GM18502 (cell line): ENCODE measurements around the gene TNIP2.
A peak's percentile ranks its signal among the peaks of the same experiment; 100 is the strongest.
"Not testable (repeated sequence)": the region's sequence is repeated elsewhere in the genome, so short reads cannot be mapped to it uniquely, and the experiment has no call there.

Experiments
- ATAC-seq: cut with Tn5 transposase; IDR thresholded peaks from one replicate; pipeline ENCODE4 v1.9.1; 2021; ENCODE audit warnings: mild to moderate bottlenecking; ENCODE audit not compliant: unreplicated experiment, poor library complexity

Gene TNIP2

DNA sequence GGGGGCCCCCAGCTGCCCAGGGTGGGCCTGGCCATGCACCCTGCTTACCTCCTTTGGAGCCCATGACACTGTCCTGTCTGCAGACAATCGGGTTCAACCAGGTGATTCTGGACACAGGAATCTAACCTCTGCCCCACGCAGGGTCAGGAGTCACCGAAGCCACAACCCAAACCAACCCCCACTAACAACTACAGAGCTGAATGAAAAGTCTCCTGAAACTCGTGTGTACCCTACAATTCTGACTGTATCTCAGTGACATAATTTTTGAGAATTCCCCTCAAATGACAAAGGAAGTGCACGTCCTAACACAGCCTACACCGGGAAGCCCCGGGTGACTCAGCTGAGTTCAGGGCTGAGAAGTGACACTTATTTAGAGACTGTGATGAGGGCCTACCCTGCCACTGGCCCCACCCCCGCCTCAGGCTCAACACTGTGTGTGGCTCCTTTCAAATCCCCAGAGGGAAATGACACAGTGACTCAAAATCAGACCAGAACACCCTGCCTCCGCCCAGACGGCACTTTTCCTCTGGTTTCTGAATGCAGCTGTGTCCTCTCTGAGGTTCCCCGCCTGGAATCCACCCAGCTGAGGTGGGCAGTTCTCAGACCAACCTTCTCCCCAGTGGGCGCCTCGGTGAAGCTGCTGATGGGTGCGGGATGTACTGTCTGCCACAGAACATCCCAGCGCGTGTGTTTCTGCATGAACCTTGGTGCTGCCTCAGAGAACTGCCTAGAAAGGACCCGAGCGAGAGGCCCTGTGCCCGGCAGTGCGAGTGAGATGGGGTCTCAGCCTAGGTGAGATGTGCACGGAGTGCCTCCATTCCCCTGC, 9.9 kb downstream of the TNIP2 start:
- ATAC-seq, result peak; percentile 93

DNA sequence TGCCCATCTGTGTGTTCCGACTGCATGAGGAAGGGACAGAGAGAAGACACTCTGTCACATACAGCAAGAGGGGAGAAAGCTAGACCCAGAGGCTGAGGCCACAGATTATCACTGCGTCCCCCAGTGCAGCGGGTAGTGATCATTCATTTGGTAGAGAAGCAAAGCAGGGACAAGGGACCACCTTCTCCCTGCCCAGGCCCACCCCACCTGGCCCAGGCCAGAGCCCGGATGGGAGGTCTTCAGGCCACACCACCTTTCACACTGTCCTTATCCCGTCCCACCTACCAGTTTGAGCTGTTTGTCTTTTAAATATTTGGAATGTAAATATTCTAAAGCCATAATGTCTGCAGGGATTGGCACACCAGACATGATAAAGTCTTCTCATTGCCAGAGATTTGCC, 10.6 kb downstream of the TNIP2 start:
- ATAC-seq, result no peak

DNA sequence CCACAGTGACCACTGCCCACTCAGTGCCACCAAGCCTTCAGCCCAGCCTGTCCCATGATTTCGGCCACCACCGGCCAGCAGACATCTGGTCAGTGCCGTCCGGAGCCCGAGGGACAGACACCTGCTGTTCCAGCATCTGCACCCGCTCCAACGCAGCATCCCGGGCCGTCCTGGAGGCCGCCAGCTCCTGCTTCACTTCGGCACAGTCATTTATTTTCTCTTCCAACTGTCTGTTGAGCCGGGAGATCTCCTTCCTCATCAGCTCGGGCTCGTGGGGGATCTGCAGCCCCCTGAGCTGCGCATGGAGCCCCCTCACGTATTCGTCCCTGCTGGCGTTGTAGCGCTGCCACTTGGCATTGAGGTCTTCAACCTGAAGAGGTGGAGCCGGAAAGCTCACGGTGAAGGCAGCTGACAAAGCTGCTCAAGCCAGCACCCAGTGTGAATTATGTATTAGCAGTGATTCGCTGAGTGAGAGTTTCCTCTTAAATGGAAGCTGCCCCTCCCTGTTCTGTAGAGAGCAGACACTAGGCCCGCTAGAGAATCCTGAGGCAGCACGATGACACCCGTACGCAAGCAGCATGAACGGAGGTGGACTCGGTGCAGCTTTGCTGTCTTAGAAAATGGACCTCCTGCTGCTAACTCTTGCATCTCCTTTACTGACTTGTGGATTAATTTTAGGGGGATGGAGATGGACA, 11.4 kb downstream of the TNIP2 start:
- no peak for ATAC-seq

DNA sequence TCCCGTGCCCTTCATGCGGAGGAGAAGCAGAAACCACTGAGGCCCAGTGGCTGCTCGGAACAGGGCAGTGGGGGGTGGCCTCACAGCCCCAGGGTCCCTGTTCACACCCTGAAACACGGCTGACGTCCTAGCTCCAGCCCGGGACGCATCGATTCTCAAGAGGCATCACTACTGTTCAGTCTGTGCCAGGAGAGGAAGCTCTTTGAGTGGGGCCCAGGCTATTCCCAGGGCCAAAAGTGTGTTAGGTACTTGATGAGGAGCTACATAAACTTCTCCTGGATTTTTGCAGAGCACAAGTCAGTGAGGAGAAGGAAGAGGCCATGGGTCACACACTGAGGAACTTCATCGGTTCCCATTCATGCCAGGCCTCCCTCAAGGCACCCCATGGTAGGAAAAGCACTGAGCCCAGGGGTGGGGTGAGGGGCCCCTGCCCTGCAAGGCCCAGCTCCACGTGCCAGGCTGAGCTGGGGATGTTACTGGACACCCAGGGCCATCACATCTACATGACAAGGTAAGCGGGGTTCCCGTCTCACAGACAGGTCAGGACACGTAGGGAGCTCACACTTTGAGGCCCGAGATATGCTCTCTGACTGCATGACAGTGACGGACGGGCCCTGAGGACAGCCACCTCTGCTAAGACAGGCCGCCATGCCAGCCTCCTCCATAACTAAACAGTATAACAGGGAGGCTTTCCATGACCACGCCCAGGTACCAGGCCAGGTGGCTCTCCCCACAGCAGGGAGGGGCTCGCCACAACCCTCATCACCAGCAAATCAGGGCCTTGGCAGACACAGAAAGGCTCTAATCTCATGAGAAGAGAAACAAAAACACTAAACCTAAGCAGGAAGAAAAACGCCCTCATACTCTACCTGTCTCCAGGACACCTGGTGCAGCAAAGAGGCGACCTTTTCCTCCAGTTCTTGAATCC, 12.4 kb downstream of the TNIP2 start:
- no peak for ATAC-seq

DNA sequence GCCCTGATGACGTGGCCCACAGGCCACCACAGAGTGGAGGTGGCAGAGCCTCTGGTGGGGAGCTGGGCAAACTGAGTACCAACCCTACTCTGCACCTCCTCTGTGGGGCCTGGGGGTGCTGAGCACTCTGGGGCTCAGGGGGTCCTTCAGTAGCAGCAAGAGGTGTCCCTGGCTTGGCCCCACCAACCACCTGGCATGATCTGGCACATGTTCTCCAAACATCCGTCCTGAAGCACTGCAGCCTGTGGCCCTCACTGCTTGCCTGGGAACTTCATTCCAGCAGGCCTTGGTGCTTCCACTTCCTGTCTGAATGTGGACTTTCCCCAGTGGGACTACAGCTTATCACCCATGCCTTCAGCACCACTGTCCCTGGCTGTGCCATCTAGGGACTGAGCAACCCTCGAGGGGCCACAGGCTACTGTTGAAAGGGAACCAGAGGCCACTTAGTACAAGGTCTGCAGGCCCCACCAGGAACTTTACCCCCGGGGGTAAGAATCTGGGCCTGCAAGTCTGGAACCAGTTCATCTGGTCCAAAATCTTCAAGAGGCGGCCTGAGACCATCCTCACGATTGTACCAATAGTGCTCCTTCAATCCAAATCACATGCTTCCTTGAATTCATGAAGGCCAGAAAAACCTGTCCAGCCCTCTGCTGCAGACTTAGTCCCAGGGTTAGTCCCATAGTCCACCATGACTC, 13.2 kb downstream of the TNIP2 start:
- no peak for ATAC-seq

DNA sequence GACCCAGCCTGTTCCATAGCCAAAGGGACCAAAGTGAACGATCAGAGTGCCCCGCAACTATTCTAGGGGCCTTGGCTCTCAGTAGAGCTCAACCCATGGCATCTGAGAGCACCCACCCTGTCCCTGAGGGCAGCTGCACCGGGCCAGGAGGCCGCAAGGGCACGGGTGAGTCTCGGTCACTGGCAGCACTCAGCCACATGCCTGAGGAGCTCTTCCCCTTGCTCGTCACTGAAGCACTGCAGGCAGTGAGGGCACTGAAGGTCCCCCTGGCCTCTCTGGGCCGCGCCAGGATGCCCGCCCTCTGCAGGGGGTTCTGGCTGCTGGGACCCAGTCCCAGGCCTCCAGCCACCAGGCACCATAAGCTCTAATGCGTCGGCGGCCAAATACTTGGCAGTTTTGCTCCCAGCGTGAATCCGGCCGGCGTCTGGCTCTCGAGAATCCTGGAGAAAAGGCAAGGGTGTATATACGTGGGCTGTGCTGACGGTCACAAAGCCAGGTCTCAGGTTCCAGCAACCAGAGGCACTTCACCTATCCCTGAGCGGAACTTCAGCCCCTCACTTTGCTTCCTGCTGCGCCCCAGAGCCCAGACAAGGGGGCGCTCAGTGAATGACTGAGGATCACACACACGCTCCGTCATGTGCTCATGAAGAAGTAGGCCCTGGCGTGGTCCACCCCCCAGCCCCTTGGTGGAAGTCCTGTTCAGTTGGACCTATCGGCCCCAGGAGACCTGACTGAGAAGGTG, 13.9 kb downstream of the TNIP2 start:
- ATAC-seq, result no peak

DNA sequence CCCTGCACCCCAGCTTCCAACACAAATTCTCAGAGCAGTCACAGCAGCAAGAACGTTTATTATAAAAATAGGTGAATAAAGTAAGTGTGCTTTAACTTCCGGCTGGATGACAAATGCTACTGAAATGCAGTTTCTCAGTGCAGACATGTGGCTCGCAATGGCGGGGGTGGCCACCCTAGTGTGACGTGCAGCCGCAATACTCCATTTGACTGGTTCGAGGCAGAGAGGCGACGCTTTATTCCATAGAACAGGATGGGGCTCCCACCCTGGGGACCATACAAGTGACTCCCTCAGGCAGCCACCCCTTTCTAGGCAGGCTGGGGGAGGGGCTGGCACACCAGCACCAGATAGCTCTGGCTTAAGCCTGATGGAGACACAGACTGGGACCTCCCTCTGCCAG, 14.5 kb downstream of the TNIP2 start:
- ATAC-seq, result no peak

DNA sequence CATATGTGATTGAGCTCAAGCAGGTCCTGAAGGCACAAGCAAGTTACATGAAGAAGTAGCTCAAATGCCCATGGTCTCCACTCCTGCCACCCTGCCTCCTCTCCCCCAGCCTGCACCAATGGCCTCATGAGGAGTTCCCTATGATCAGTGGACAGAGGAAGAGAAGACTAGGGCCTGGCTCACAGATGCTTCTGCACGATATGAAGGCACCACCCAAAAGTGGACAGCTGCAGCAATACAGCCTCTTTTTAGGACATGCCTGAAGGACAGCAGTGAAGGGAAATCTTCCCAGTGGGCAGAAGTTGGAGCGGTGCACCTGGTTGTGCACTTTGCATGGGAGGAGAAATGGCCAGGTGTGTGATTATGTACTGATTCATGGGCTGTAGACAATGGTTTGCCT, 17.8 kb downstream of the TNIP2 start:
- not testable (repeated sequence) for ATAC-seq

DNA sequence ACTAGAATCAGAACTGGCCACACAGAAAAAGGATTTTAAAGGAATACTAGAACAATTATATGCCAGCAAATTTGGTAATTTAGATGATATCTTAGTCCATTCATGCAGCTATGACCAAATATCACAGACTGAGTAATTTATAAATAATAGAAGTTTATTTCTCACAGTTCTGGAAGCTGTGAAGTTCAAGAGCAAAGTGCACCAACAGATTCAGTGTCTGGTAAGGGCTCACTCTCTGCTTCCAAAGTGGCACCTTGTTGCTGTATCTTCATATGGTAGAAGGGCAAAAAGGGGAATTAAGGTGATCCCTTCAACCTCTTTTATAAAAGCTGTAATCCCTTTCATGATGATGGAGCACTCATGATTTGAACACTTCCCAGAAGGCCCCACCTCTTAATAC, 20.3 kb downstream of the TNIP2 start:
- ATAC-seq, result no peak

DNA sequence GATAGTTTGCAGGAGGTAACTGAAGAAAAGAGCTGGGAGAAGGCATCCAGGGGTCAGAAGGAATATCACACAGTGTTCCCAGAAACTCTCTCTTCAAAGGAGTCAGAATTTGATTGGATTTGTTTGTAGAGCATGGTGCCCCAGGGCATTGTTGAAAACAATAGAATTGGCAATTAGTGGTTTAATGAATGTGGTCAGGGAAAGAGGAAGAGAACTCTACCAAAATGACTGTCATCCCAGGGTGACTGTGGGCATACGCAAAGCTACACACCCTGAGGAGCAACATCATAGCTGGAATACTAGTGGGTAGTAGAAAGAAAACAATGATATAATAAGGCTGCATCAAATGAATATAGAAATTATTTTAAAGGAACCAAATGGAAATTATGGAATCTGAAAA, 21.5 kb downstream of the TNIP2 start:
- peak; percentile 43 for ATAC-seq

DNA sequence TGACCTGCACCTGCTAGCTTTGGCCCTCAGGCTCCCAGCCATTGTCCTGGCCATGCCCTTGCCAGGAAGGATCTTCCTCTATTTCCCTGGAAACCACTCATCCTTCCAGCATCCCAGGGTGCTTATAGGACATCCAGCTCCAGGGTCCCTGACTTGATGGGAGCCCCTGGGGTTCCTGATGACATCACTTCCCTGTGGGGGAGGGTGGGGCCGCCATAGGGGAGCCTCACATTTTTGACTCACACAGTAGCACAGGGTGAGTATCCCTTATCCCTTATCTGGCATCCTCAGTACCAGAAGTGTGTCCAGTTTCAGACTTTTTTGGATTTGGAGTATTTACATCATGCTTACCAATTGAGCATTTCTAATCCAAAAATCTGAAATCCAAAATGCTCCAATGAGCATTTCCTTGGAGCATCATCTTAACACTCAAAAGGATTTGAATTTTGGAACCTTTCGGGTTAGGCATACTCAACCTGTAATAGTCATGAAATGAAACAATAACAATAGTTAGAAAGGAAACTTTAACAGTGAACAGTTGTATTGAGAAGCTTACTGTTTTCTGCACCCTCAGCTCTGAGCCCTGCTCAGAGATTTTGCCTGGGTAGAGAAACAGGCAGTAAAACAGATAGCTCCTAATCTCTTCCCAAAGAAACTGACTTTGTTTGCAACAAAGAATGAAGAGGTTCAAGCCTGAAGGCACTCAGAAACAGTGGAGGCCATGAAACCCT, 22.1 kb downstream of the TNIP2 start:
- no peak for ATAC-seq

DNA sequence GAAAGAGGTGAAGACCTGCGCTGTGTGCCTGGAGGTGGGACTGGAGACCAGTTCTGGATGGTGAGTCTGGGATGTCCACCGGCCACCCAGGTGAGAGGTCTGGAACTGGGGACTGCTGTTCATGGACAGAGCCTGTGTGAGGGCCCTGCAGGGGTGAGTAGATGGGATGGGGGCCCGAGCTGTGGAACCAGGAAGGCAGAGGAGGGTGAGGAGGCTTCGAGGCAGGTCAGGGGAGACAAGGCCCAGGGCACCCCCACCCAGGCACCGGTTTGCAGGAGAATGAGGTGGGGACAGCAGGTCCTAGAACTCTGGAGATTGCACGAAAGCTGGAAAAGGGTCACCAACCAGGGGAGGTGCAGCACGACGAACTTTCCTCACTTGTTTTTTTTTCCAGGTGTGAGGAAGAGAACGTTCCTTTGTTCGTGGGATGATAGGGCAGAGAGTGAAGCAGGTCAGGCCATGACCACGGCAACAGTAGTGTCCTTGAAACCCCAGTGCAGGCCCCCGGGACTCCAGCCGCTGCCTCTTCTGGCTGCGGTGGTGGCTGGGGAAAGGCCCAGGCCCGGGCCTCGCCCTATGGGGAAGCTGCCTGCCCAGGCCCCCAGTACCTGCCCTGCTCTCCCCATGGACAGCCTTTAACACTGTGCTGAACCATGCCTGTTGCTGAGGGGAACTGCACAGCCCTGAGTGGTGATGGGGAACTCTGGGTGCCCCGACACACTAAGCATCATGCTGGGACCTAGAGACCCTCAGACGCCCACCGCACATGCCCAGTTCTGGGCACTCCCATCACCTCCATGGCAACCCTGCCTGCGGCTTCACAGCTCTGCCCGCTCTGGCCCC, 22.9 kb downstream of the TNIP2 start:
- no peak for ATAC-seq

DNA sequence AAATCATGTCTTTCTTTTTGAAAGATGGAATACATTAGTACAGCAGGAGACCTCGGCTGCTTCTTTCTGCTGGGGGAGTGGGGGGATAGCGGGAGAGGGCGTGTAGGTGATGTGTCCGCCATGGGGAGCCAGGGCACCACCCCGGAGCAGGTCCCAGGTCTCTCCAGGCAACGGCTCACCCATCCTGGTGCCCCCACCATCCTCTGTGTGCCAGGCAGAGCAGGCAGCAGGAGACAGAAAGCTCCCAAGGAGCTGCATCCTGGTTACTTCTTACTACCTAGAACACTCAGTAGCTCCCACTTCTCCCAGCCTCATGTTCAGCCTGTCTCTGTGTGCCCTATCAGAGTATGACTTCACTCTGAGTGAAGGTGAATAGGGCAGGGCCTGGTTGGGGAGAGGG, 23.6 kb downstream of the TNIP2 start:
- ATAC-seq, result no peak

DNA sequence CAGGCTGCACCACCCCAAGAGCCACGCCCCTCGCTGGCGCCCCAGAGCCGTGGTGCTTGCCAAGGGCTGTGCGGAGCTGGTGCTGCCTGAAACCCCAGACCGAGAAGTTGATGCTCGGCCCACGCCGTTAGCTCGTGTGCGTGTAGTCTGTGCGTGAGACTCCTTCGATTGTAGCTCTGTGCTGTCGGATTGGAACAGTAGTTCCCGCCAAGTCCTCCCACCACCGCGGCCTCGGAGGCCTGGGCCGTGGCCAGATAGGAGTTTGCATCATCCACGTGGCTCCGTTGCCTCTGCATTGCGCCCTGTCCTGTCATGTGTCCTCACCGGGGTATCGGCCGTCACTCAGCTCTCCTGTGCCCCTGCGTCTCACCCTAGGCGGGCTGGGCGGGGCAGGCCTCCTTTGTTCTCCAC, 24.2 kb downstream of the TNIP2 start:
- no peak for ATAC-seq

DNA sequence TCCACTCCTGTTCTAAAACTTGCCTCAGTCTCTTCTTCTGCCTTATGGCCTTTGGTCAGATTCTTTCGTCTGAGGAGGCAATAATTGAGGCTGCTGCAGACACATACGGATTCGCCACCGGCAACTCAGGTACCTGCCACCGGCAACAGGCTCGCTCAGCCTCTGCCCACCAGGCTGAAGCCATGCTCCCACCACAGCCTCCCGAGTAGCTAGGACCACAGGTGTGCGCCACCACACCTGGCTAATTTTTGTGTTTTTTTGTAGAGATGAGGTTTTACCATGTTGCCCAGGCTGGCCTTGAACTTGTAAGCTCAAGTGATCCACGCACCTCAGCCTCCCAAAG, 26.6 kb downstream of the TNIP2 start:
- no peak for ATAC-seq

DNA sequence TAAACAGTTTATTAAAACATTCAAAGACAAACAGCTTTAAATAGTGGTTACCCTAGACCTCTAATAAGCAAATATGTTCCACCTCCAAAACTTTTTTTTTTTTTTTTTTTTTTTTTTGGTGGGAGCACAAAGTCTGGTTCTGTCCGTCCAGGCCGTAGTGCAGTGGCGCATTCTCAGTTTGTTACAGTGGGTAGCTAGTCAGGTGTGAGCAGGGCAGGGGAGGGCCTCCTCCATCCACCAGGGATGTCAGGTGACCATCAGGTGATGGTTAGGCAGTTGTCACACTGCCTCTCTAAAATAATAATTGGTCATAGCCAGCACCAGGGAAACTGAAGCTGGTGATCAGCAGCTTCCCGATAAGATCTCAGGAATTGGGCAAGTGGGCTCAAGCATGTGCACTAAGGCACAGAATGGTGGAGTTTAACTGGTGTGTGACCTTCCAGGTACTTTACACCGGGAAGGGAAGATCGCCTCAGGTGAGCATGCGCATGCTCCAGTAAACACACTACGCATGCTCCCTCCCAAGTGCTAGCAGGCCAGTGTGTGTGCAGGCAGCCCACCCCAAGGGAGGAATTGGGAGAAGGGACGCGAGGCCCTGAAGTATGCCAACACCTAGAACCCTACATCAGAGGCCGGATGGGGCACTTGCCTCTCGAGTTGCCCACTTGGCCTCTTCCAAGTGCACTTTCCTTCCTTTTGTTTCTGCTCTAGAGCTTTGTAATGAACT, 27.2 kb downstream of the TNIP2 start:
- no peak for ATAC-seq

DNA sequence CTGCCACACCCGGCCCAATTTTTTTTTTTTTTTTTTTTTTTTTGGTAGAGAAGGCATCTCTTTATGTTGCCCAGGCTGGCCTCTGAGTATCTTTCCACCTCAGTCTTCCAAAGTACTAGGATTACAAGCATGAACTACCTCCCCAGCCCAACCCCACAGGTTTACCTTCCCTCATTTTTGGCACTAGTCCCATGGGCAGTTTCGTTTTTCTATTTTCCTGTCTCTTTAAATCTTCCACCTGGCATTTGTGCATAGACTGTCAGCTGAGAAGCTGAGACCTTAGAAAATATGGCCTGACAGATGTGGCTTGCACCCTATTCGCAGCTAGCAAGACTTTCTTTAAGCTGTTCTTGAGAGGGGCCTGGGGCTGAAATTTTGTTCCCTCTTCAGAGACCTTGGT, 27.9 kb downstream of the TNIP2 start:
- ATAC-seq, result no peak

DNA sequence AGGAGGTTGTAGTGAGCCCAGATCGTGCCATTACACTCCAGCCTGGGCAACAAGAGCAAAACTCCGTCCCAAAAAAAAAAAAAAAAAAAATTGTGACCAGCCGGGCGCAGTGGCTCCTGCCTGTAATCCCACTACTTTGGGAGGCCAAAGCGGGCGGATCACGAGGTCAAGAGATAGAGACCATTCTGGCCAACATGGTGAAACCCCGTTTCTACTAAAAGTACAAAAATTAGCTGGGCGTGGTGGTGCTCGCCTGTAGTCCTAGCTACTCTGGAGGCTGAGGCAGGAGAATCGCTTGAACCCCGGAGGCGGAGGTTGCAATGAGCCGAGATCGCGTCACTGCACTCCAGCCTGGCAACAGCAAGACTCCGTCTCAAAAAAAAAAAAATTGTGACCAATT, 29.3 kb downstream of the TNIP2 start:
- ATAC-seq, result not testable (repeated sequence)
